Right renal cortex interstitium (tissue), 3 donors: ENCODE data around the gene PLEKHG5. TPM values are rescaled to one million over a fixed set of nuclear protein-coding genes. Genes with fewer than 3 reads are reported as not detected.
"Not testable (repeated sequence)": the region's sequence is repeated elsewhere in the genome, so short reads cannot be mapped to it uniquely, and the experiment has no call there.

Experiments
- DNase-seq, 3 donors: peaks; one replicate each; pipeline ENCODE4 v3.0.0-alpha.2; 2013; ENCODE audit warnings: low read depth in 3 of 3, low spot score in 2 of 3
- polyA plus RNA-seq, 3 donors: library from polyadenylated mRNA; unstranded; fragments of 120-200 nt; gene quantifications; one replicate each; pipeline ENCODE4 v1.2.1, GENCODE V29; 2013; ENCODE audit not compliant: insufficient read length in 3 of 3

The PLEKHG5 gene
- polyA plus RNA-seq, 3 donors = 9.1 to 11.1 (median 10.2) TPM

DNA sequence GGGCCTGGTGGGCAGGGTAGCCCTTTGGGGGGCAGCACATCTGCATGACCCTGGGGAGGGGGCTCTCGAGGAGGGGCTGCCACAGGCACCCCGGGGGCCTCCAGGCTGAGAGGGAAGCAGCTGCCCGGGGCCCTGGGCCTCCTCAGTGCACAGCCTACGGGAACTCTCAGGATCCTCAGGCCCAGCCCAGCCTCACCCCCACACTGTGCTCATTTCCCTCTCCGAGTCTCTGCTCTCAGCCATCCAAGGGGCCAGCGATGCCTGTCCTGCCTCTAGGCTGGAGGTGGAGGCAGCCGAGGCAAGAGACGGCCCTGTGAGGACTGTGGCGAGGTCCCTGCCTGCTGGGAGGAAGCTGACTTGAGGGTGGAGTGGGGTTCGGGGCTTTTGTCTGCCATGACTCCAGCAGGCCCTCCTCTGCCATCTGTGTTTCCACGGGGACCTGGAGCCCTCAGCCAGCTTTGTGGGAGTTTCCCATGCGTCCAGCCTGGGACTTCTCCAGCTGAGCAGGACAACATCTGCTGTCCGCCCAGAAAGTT lies 7.2 kb upstream of the PLEKHG5 start:
- DNase-seq = no peak

- DNase-seq = no peak
Measured at GRCh38 chr1:6497867-6498575, 6.6 kb upstream of the PLEKHG5 start.

DNA sequence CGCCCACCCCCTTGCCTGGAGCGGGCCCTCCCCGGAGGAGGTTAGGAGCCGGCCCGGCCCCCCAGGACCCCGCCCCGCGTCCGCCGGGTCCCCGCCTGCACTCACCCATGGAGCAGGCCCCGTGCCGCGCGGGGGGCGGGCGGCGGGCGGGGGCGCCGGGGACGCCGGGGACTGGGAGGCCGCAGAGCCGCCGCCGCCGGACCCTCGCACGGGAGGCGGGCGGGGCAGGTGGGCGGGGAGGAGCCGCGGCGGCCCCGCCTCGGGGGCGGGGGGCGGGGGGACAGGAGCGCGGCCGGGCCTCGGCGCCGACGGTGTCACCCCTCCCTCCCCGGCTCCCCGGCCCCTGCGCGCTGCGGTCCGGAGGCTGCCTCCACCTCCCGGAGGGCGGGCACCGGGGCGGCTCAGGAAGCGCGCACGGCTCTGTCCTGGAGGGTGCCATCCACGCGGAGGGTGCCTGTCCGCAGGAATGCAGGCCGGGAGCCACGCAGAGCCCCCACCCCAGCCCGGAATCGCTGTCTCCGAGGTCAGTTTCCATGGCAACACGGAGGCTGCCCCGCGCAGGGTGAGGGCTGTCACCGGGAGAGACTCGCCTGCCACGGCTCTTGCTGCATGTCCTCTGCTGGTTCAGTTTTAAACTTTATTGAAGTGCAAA lies 5.9 kb upstream of the PLEKHG5 start:
- DNase-seq = no peak

DNA sequence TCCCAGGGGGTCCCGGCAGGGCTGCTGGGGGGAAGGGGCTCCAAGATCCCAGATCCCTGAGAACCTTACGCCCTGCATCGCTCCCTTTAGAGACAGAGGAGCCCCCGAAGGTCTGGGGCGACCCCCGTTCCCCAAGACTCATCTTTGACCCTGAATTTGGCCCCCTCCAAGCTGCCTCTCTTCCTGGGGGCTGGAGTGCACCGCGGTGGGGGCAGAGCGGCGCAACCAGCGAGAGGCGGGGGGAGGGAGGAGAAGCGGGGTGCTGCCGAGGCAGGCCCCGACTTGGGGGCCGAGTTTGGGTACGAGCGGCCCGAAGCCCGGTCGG lies 5.4 kb upstream of the PLEKHG5 start:
- no peak for DNase-seq

GRCh38 chr1:6496365-6496721 lies 4.9 kb upstream of the PLEKHG5 start:
- no peak for DNase-seq

GRCh38 chr1:6495540-6496364 lies 4.3 kb upstream of the PLEKHG5 start:
- DNase-seq = no peak

DNA sequence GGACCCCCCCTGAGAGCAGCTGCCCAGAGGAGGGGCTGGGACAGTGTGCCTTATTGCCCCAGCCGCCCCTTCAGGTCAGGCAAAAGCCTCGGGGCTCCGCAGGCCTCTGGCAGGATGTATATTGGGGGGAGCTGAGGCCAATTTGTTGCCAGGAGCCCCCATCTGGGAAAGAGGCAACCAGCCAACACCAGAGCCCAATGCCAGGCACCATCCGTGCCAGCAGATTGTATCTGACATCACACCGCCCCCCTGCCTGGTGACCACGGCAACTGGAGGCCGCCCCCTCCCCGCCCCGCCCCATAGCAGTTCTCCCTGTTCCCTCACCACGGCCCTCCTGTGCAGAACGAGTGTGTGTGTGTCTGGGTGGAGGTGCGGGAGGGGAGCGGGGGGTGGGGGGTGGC lies 3.6 kb upstream of the PLEKHG5 start:
- no peak for DNase-seq

- DNase-seq = no peak
Measured at GRCh38 chr1:6494627-6495026, 3.2 kb upstream of the PLEKHG5 start.

DNA sequence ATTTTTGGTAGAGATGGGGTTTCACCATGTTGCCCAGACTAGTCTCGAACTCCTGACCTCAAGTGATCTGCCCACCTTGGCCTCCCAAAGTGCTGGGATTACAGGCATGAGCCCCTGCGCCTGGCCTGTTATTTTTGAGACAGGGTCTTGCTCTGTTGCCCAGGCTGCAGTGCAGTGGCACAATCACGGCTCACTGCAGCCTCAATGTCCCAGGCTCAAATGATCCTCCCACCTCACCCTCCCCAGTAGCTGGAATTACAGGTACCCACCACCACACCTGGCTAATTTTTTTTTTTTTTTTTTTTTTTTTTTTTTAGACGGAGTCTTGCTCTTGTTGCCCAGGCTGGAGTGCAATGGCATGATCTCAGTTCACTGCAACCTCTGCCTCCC lies 2.4 kb upstream of the PLEKHG5 start:
- DNase-seq = not testable (repeated sequence)

- DNase-seq = no peak
Measured at GRCh38 chr1:6491966-6492365, 499 bp upstream of the PLEKHG5 start.

DNA sequence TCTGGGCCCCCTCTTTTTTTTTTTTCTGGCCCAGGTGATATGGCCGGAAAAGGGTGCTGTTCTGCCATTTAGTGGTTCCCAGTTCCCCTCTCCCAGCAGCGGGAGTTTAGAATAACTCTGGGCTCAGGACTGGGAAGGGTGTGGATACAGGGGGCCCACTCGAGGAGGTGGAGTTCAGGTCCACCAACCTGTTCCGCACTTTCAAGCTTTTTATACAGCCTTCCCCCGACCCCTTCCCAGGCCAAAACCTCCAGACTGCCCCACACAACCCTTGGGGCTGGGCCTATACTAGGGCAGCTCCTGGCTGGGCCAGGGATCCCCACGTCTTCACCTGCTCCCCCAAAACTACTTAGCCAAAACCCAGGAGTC lies 402 bp downstream of the PLEKHG5 start:
- no peak for DNase-seq

- DNase-seq = no peak
Measured at GRCh38 chr1:6490181-6491080, 1.0 kb downstream of the PLEKHG5 start.

DNA sequence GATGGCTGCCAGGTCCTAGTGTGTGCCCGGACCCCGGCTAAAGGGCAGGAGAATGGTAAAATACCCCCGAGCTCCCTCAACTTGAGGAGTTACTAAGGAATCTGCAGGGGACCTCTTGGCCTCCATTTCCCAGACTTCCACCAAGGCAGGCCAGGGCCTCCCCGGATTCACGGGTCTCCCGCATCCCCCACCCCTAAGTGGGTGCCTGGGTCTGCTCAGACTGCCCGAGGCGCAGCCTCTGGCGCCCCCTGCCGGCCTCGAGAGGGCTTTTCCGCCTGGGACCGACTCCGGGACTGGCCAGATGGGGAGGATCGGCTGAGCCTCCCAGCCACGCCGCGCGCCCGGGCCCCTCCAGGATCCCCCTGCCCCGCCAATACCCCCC lies 1.7 kb downstream of the PLEKHG5 start:
- DNase-seq = no peak

DNA sequence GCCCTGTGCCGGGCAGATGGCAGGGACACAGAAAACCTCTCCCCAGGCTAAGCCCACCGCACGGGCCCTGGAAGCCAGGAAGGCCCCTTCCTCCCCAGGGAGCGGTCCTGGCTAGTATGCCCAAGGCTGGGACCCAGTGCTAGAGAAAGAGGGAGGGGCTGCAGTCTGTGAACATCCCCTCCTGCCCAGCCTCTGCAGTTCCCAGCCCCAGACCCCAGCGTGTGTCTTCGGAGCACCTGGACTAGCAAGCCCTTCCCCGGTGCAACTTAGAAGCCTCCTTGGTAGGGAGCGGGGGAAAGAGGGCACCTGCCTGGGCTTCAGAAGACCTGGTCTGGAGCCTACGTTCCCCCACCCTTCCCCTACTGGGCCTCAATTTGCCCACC lies 2.1 kb downstream of the PLEKHG5 start:
- no peak for DNase-seq

- DNase-seq = no peak
Measured at GRCh38 chr1:6488602-6489382, 2.7 kb downstream of the PLEKHG5 start.

DNA sequence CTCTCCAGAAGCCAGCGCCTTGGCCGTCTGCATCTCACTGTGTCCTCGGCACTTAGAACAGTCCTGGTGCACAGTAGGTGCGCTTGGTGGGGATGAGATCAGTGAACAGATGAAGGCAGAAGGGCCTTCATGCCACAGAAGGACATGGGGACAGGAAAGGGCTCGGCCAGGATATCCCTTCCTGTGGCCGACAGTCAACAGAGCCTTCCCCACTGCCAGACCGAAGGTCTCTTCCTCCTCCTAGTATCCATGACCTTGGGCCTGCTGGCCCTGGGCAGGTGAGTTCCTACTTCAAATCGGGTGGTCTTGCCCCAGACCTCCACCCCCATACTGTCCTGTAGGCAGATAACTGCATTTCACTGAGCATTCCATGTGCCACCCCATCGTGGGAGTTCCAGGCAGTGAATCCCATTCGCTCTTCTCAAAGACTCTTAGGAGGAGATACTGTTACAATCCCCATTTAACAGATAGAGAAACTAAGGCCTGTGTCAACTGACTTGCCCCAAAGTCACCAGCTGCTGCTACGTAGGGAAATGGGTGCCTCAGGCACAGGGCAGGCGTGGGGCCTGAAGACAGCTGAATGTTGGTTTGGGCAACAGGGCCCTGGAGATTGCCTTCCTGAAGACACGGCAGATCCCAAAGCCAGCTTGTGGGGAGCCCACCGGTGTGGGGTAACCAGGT lies 3.5 kb downstream of the PLEKHG5 start:
- no peak for DNase-seq

- peak; percentile 70 to 87 (median 75) for DNase-seq
Measured at GRCh38 chr1:6486433-6487011, 4.9 kb downstream of the PLEKHG5 start.

DNA sequence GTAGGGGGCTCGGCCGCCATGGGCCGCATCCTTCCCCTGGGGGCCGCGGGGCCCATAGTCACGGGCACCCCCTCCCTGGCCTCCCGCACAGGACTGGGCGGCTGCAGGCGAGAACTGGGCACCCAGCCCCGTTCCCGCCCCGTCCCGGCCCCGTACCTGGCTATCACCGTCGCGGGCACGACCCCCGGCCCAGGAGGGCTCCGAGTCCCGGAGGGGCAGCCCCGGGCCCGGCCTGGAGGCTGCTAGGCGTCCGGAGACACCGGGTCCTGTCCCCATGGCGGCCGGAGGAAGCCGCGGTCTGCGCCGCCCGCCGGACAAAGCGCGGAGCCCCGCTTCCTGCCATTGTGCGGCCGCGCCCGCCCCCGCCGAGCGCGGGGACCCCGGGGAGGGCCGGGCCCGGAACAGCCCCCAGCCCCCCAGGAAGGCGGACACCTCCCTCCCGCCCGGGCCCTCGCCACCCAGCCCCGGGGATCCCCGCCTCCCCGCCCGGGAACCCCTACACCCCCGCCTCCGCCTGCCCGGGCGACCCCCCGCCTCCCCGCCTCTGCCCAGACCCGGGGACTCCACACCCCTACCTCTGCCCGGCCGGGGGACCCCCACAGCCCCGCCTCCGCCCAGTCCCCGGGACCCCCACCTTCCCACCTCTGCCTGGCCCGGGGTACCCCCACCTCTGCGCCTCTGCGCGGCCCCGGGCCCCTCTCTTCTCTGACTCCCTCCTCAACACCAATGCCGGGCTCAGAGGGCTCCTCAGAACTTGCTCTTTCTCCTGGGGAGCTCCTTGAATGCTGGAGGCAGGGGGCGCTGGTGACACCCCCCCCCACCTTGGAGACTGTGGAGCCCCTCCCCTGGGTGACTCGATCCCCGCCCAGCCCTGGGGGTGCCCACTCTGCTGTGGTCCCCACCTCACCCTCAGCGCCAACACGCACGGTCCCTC lies 6.0 kb downstream of the PLEKHG5 start:
- no peak for DNase-seq
